ENCODE data around the gene HTR1D. TPM values are rescaled to one million over a fixed set of nuclear protein-coding genes. Genes with fewer than 3 reads are reported as not detected.

The HTR1D gene
- total and polyA plus RNA-seq, 2 donors (not counting 3 experiments of a cell fraction or from before 2014, with no cell fraction given), result 1.5 to 1.9 TPM

- FAIRE-seq, result no peak
- POLR2A ChIA-PET, result no interaction called here
Observed at GRCh38 chr1:23149114-23149513, 68.2 kb downstream of the HTR1D start.

More at GRCh38 chr1:23149114-23149513, 68.2 kb downstream of the HTR1D start:
- Histone ChIP-seq H3K36me3 (ENCODE audit: control insufficient read depth in 2 of 2, extremely low read depth in 1 of 2, insufficient read depth in 2 of 2, low read length in 2 of 2) (no peaks in the 10 kb centered on the region), H3K79me2 (ENCODE audit: control insufficient read depth, insufficient read depth, low read length) (peaks cover 99% of the 10 kb centered on the region), H4K20me1 (replicated peaks; ENCODE audit: control insufficient read depth, extremely low read depth, insufficient read depth, low read length) (peaks cover 19% of the 10 kb centered on the region), H3K4me2 (ENCODE audit: insufficient read depth, low read length) (peak overlapping the region; percentile 21), H3K9ac (replicated peaks; ENCODE audit: extremely low read depth, insufficient read depth, low read length) (no peak overlapping the region), H3K27ac (ENCODE audit: insufficient read depth, low read depth, low read length) (no peak overlapping the region), H3K9me1 (replicated peaks; ENCODE audit: control insufficient read depth, extremely low read depth, insufficient read depth, low read length) (no peaks in the 10 kb centered on the region), H3K4me1 (ENCODE audit: control insufficient read depth, extremely low read depth, insufficient read depth, low read length) (peaks cover 17% of the 10 kb centered on the region), H3K9me3 (replicated peaks; ENCODE audit: control insufficient read depth, insufficient read depth, low read length) (no peaks in the 10 kb centered on the region), H2AFZ (ENCODE audit: low read depth, low read length) (no peak overlapping the region), H3K27me3 (ENCODE audit: control insufficient read depth in 2 of 2, insufficient read depth in 2 of 2, low read length in 2 of 2) (no peaks in the 10 kb centered on the region), H3K4me3 (replicated peaks in 1 of 3; ENCODE audit: insufficient read depth in 1 of 3, low read depth in 1 of 3, low read length in 3 of 3) (no peak overlapping the region)
- no TSS peak for BruUV-seq (replicated peaks)
- CTCF ChIA-PET, result interaction anchor here (1.3 kb wide), 1 partner anchor 35 kb away, joined by 8 read pairs; no protein-coding TSS in a partner anchor
- DNase-seq (ENCODE audit: low read depth, low spot score), result peak; percentile 30
- intact Hi-C loops (cut with micrococcal nuclease) (loop anchor here (2.0 kb wide), 1 partner anchor 18 kb away; no protein-coding TSS in a partner anchor), dilution Hi-C loops (cut with MboI; ENCODE audit: extremely low pct_ligation_motif_present, low sequenced_read_pairs) (no loop called here)
- no peak for TF ChIP-seq JUN (IDR thresholded peaks at IDR 0.05; ENCODE audit: borderline replicate concordance, insufficient read depth, insufficient read length, low read depth)
- TF ChIP-seq POLR2A (IDR thresholded peaks at IDR 0.05; ENCODE audit: low read depth, low read length), result no peak
- no peak for TF ChIP-seq MAX (IDR thresholded peaks at IDR 0.05; ENCODE audit: insufficient read depth, insufficient read length)
- TF ChIP-seq, protein P1, sequence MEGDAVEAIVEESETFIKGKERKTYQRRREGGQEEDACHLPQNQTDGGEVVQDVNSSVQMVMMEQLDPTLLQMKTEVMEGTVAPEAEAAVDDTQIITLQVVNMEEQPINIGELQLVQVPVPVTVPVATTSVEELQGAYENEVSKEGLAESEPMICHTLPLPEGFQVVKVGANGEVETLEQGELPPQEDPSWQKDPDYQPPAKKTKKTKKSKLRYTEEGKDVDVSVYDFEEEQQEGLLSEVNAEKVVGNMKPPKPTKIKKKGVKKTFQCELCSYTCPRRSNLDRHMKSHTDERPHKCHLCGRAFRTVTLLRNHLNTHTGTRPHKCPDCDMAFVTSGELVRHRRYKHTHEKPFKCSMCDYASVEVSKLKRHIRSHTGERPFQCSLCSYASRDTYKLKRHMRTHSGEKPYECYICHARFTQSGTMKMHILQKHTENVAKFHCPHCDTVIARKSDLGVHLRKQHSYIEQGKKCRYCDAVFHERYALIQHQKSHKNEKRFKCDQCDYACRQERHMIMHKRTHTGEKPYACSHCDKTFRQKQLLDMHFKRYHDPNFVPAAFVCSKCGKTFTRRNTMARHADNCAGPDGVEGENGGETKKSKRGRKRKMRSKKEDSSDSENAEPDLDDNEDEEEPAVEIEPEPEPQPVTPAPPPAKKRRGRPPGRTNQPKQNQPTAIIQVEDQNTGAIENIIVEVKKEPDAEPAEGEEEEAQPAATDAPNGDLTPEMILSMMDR (IDR thresholded peaks at IDR 0.05; ENCODE audit: extremely low read depth in 1 of 2, insufficient read depth in 1 of 2, low read depth in 1 of 2, low read length in 2 of 2), result no peak
- no peak for TF ChIP-seq EZH2 (IDR thresholded peaks at IDR 0.05; ENCODE audit: borderline replicate concordance, low read depth, low read length, severe bottlenecking)
- no peak for TF ChIP-seq MYC (IDR thresholded peaks at IDR 0.05; ENCODE audit: low read depth, low read length)
- no peak for TF ChIP-seq POLR2AphosphoS5 (IDR thresholded peaks at IDR 0.05; ENCODE audit: insufficient read depth, low read depth, low read length)
- TF ChIP-seq FOS (IDR thresholded peaks at IDR 0.05; ENCODE audit: borderline replicate concordance, insufficient read depth, low read length), result no peak
- no peak for TF ChIP-seq GATA2 (IDR thresholded peaks at IDR 0.05; ENCODE audit: insufficient read depth, insufficient read length, low read depth, low read length)

Data from endothelial cell of umbilical vein (primary cell).